ENCODE measurements around the gene SHROOM4.

The SHROOM4 gene

DNA sequence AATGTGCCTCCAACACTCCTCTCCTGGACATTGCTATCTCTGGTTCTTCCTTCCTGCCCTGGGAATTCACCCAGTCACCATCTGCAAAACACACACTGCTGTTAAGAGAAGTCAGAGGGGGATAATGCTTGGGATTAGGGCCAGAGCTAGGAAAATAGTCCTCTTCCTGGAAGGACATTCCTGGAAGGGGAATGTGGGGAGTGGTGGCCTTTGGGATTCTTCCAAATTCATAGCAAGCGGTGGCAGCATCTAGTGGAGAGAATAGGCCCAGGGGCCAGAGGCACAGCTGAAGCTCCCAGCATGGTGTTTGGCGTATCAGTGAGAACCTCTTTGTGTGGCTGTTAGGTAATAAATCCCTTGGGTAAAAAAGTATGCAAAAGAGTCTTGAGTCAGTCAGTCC lies 34.3 kb downstream of the SHROOM4 start:
- no peak for DNase-seq

GRCh38 chrX:50778272-50778671 lies 35.7 kb downstream of the SHROOM4 start:
- no peak for DNase-seq

- DNase-seq: no peak
Measured at GRCh38 chrX:50776248-50776647, 37.7 kb downstream of the SHROOM4 start.

DNA sequence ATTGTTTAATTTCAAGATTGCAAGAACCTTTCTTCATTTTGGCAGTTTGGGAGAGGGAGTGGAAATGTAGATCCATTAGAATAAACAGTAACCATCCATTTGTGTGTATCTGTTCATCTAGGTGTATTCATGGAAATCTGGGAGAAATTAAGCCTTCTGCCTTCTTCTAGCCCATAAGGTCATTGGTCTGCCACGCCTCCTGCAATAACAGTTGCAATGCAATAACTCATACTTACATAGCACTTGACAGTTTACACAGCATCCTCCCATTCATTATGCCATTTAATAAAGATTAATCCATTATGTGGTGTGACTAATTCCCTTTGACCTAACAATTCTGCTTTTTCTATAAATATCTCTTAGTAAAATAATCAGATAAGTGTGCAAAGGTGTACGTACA lies 42.6 kb downstream of the SHROOM4 start:
- no peak for DNase-seq

GRCh38 chrX:50770702-50771101 lies 43.3 kb downstream of the SHROOM4 start:
- no peak for DNase-seq

GRCh38 chrX:50769389-50770063 lies 44.5 kb downstream of the SHROOM4 start:
- no peak for DNase-seq

DNA sequence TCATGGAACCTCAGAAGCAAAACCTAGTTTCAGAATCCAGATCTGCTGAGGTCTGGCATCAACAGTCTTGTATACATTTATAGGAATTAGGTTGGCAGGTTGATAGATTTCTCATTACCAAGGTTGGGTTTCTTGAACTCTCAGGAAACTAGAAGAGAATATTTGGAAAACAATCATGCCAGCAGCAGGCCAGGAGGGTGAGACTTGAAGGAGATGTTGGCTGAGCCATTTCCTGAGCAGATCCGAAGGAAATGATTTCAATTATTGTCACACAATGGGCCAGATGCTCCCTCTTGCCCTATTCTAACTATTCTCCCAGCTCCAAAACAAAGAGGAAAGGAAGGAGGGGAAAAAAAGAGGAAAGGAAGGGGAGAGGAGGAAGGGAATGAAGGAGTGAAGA lies 45.2 kb downstream of the SHROOM4 start:
- no peak for DNase-seq

- DNase-seq: no peak
Measured at GRCh38 chrX:50765986-50766385, 48.0 kb downstream of the SHROOM4 start.

GRCh38 chrX:50762578-50762977 lies 51.4 kb downstream of the SHROOM4 start:
- no peak for DNase-seq

GRCh38 chrX:50756276-50756675 lies 57.7 kb downstream of the SHROOM4 start:
- DNase-seq: no peak

- DNase-seq: no peak
Measured at GRCh38 chrX:50751091-50751490, 62.9 kb downstream of the SHROOM4 start.

DNA sequence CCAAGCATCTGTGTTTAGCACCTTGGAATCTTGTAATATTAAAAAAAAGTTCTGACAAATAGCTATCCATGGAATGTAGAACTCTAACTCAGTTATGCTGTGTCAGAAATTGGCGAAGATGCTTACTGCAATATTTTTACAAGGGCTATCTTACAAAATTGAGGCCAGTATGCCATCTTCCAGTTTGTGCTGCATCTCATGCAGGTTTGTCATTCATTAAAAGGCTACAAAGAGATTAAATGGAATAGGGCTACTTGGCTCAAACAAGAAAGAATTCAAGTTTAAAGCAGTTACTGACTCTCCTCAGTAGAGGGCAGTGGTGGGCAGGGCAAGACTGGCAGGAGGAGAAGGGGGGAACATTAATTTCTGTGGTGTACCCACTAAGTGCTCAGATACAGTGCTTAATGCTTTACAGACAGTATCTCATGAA lies 66.5 kb downstream of the SHROOM4 start:
- no peak for DNase-seq

DNA sequence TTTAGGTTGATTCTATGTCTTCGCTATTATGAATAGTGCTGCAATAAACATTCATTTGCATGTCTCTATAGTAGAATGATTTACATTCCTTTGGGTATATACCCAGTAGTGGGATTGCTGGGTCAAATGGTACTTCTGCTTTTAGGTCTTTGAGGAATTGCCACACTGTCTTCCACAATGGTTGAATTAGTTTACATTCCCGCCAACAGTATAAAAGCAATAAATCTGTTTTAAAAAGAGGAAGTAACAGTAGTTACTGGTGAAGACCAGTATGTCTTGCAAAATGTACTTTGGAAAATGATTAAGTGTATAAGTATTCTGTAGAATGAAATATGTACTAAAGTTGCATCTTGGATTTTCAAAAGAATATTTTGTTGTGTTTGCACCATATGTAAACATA lies 77.3 kb downstream of the SHROOM4 start:
- DNase-seq: no peak

- no peak for DNase-seq
Measured at GRCh38 chrX:50726296-50726695, 87.7 kb downstream of the SHROOM4 start.

DNA sequence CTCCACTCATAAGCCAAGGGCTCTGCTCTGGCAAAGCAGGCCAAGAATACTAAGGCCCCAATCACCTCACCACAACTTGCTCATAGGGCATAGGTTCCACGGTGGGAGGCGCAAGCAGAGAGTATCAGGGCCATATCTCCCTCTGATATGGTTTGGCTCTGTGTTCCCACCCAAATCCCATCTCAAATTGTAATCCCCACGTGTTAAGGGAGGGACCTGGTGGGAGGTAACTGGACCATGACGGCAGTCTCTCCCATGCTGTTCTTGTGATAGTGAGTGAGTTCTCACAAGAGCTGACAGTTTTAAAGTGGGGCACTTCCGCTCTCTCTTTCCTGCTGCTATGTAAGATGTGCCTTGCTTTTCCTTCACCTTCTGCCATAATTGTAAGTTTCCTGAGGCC lies 88.7 kb downstream of the SHROOM4 start:
- DNase-seq: no peak

GRCh38 chrX:50723006-50723405 lies 91.0 kb downstream of the SHROOM4 start:
- DNase-seq: no peak

GRCh38 chrX:50721764-50722521 lies 92.1 kb downstream of the SHROOM4 start:
- no peak for DNase-seq

DNA sequence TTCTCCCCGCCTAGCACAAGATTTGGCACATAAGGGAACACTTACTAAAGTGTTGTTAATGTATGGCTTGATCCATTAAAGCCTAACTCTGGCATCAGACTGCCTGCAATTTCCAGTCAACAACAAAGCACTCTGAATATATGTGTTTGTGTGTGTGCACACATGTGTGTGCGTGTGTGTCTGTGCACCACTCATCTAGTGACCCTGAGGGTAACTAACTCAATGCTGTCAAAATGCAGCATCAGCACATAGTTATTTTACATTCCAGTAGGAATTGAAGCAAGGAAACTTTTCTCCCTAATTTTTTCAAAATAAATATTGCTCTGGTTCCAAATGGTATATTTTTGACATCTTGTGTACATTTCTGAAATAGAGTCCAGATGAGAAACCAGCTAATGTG lies 94.4 kb downstream of the SHROOM4 start:
- no peak for DNase-seq

- DNase-seq: no peak
Measured at GRCh38 chrX:50718776-50719175, 95.2 kb downstream of the SHROOM4 start.

GRCh38 chrX:50716706-50717105 lies 97.3 kb downstream of the SHROOM4 start:
- DNase-seq: no peak

- DNase-seq: no peak
Measured at GRCh38 chrX:50712777-50713176, 101.2 kb downstream of the SHROOM4 start.

- no peak for DNase-seq
Measured at GRCh38 chrX:50711907-50712306, 102.1 kb downstream of the SHROOM4 start.

- no peak for DNase-seq
Measured at GRCh38 chrX:50707955-50708699, 105.9 kb downstream of the SHROOM4 start.

DNA sequence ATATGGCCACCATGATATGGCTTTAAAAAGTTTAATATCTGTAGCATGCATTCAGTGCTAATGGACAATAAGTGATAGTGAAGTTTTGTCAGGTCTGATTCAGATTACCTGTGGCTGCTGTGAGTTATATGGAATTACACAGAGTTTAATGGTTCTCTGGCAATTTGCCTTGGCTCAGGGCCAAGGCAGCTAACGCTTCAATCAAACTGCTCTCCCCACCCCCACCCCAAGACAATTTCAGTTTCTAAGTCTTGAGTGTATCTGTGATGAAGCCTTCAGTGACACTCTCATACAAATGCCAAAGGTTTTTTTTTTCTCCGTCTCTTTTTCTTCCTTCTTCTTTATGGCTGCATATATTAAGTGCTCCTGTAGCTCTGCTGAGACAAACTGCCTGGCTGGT lies 106.6 kb downstream of the SHROOM4 start:
- DNase-seq: no peak

Measured in activated CD4-positive, alpha-beta T cell treated with anti-CD3 and anti-CD28 coated beads, Interleukin-2, amount 50 U/mL, for 1 hour (primary cell).